HG02981 (cell line): Measurements from ENCODE around the gene ZMIZ2.
"Not testable (repeated sequence)": the region's sequence is repeated elsewhere in the genome, so short reads cannot be mapped to it uniquely, and the experiment has no call there.

Experiments
- ATAC-seq: cut with Tn5 transposase; IDR thresholded peaks from one replicate; pipeline ENCODE4 v1.9.1; 2021; ENCODE audit warnings: mild to moderate bottlenecking, moderate library complexity; ENCODE audit not compliant: unreplicated experiment

Gene ZMIZ2

DNA sequence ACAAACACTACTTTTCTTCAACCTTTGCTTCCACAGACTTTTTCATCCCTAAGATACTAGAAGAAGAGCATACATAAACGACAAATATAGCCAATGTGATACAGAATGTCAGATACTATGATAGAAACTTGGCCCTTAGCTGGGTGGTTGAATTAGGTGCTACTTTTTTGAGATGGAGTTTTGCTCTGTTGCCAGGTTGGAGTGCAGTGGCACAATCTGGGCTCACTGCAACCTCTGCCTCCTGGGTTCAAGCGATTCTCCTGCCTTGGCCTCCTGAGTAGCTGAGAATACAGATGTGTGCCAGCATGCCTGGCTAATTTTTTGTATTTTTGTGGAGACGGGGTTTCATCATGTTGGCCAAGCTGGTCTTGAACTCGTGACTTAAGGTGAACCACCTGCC, 51.3 kb downstream of the ZMIZ2 start:
- ATAC-seq: no peak

DNA sequence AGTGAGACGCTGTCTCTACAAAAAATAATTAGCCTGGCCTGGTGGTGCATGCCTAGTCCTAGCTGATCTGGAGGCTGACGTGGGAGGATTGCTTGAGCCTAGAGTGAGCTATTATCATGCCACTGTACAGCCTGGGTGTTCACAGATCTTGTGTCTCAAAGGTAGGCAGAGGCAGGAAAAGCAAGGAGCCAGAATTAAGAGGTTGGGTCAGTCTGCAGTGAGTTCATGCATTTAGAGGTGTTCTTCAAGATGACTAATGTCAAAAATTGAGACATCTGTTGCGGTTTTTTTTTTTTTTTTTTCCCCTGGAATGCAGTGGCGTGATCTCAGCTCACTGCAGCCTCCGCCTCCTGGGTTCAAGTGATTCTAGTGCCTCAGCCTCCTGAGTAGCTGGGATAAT, 53.2 kb downstream of the ZMIZ2 start:
- ATAC-seq: no peak

DNA sequence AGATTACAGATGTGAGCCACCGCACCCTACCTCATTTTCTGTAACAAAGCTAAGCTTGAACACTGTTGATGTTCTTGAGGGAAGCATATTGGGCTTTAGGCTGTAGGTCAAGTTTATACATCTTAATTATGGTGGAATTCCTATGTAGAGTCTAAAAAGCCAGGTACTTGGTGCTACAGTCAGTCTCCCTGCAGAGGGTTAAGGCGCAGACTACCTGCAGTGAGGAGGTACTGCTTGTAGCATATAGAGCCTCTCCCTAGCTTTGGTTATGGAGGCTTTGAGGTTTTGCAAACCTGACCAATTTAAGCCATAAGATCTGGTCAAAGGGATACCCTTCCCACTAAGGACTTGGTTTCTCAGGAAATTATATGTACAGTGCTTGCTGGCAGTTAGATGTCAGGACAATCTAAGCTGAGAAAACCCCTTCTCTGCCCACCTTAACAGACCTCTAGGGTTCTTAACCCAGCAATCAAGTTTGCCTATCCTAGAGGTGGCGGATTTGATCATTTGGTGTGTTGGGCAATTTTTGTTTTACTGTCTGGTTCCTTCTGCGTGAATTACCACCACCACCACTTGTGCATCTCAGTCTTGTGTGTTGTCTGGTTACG, 53.9 kb downstream of the ZMIZ2 start:
- no peak for ATAC-seq

DNA sequence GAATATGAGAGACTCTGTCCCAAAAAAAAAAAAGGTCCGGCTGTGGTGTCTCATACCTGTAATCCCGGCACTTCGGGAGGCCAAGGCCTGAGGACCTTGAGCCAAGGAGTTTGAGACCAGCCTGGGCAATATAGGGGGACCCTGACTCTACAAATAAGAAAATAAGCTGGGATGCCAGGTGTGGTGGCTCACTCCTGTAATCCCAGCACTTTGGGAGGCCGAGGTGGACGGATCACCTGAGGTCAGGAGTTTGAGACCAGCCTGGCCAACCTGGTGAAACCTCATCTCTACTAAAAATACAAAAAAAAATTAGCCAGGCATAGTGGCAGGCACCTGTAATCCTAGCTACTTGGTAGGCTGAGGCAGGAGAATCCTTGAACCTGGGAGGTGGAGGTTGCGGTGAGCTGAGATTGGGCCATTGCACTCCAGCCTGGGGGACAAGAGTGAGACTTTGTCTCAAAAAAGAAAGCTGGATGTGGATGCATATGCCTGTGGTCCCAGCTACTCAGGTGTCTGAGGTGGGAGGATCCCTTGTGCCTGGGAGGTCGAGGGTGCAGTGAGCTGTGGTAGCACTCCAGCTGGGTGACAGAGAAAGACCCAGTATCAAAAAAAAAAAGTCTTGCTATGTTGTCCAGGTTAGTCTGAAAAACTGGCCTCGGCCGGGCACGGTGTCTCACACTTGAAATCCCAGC, 55.3 kb downstream of the ZMIZ2 start:
- ATAC-seq: not testable (repeated sequence)

DNA sequence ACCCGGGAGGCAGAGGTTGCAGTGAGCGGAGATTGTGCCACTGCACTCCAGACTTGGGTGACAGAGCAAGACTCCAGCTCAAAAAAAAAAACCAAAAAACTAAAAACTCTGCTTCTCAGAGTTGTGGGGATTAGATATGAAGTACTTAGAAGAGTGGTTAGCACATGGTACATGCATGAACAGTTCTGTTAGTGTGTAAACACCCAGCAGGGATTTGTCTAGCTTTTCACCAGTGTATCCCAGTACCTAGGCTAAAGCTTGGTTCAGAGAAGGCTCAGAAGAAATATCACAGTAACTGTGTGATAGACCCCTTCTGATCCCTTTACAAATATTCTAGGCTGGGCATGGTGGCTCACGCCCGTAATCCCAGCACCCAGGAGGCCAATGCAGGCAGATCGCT, 57.3 kb downstream of the ZMIZ2 start:
- ATAC-seq: no peak

DNA sequence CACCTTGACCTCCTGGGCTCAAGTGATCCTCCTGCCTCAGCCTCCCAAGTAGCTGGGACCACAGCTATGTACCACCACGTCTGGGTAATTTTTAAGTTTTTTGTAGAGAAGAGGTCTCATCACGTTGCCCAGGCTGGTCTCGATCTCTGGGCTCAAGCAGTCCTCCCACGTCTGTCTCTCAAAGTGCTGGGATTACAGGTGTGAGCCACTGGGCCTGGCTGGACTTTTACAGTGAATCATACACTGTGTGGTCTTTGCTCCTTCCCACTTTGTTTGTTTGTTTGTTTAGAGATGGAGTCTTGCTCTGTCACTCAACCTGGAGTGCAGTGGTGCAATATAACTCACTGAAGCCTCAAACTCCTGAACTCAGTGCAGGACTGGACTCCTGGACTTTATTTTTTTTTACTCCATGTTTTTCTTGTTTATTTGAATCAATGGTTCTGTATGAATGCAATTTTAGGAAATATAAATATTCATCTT, 60.3 kb downstream of the ZMIZ2 start:
- ATAC-seq: no peak

DNA sequence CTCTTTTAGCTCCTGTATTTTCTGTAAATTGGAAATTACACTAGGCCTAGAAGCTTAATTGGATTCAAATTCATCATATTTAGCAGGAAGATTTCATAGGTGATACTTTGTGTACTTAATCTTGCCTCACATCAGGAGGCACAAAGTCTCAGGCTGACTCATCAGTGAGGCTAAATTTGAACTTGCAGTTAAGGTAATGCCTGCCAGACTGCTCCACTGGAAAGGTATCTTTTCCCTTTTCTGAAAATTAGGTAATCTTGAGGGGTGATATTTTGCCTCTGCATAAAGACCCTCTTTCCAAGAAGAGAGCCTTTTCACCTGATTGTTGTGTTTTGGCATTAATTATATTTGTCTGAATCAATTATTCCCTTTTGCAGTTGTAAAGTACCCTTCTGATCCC, 62.4 kb downstream of the ZMIZ2 start:
- ATAC-seq: no peak

DNA sequence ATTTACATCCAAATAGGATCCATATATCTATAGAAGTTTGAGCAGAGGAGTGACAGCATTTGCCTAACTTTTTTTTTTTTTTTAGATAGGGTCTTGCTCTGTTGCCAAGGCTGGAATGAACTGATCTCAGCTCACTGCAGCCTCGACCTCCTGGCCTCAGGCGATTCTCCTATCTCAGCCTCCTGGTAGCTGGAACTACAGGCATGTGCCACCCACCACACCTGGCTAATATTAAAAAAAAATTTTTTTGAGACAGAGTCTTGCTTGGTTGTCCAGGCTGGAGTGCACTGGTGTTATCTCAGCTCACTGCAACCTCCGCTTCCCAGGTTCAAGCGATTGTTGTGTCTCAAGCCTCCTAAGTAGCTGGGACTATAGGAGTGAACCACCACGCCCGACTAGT, 62.9 kb downstream of the ZMIZ2 start:
- no peak for ATAC-seq

DNA sequence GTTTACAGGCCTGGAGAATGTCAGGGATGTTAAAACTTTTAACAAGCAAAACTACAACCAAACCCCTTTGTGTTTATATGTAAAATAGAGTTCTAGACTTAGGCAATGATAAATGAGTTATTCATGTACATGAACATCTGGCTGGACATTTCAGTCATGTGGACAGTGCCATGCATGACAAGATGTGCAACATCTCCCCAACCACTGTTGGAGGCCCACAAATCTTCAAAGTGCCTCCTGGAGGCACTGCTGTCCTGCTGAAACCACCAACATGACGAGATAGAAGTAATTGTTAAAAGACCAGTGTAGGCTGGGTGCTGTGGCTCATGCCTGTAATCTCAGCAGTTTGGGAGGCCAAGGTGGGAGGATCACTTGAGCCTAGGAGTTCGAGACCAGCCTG, 66.3 kb downstream of the ZMIZ2 start:
- no peak for ATAC-seq

DNA sequence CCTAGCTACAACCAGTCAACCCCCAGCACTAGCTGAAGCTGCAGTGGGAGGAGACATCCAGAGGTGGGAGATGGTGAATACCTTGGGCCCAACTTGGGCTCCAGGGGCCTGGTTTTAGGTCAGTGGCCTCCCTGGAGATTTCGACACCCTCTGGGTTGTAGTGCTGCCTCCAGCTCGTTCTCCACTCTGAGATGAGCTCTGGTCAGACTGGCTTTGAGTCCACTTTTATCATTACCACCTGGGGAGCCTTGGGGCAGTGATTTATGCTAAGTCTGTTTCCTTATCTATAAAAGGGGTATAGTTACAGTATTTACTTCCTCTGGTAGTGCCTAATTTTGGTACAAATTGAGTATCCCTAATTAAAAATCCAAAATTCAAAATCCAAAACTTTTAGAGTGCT, 70.6 kb downstream of the ZMIZ2 start:
- no peak for ATAC-seq
